Upper lobe of left lung (tissue), 6 donors: Measurements from ENCODE around the gene FBXO3. TPM values are rescaled to one million over a fixed set of nuclear protein-coding genes. Genes with fewer than 3 reads are reported as not detected.

ENCODE experiments used
- ATAC-seq, 2 donors: fragments of 200-7000 bp; cut with Tn5 transposase; one replicate each; pipeline ENCODE4 v1.9.1; 2022; ENCODE audit warnings: mild to moderate bottlenecking in 2 of 2, moderate library complexity in 2 of 2; ENCODE audit not compliant: low FRiP score in 2 of 2
- DNase-seq, 2 donors: peaks; one replicate each; pipeline ENCODE4 v3.0.0-alpha.2; 2019 to 2020
- H3K27ac ChIP-seq, 4 donors: fragments of 200-600 bp; sonication (generic); one replicate each; pipeline ENCODE4 v1.5.1; 2016 to 2019
- H3K27me3 ChIP-seq, 4 donors: fragments of 200-600 bp; sonication (generic); one replicate each; pipeline ENCODE4 v1.5.1; 2017 to 2019
- H3K36me3 ChIP-seq, 4 donors: fragments of 200-600 bp; sonication (generic); one replicate each; pipeline ENCODE4 v1.5.1; 2016 to 2019
- H3K4me1 ChIP-seq, 4 donors: fragments of 200-600 bp; sonication (generic); one replicate each; pipeline ENCODE4 v1.5.1; 2018 to 2019
- H3K4me3 ChIP-seq, 4 donors: fragments of 200-600 bp; sonication (generic); one replicate each; pipeline ENCODE4 v1.5.1; 2017 to 2019; ENCODE audit warnings: mild to moderate bottlenecking in 2 of 4, moderate library complexity in 1 of 4
- H3K9me3 ChIP-seq, 4 donors: fragments of 200-600 bp; sonication (generic); one replicate each; pipeline ENCODE4 v1.5.1; 2018 to 2019
- EP300 ChIP-seq, 4 donors: sonication (generic); formaldehyde crosslinking; IDR thresholded peaks; one replicate each; pipeline ENCODE4 v1.5.1; 2017; ENCODE audit warnings: antibody characterized with exemption in 4 of 4, control low read depth in 2 of 4
- POLR2A ChIP-seq, 4 donors: fragments of 450-650 bp; IDR thresholded peaks; one replicate each; pipeline ENCODE4 v1.5.1; 2016 to 2017; ENCODE audit warnings: antibody characterized with exemption in 4 of 4, mild to moderate bottlenecking in 2 of 4
- POLR2AphosphoS5 ChIP-seq, 2 donors: sonication (generic); formaldehyde crosslinking; IDR thresholded peaks; one replicate each; pipeline ENCODE4 v1.5.1; 2017; ENCODE audit warnings: antibody characterized with exemption in 2 of 2
- WGBS, 2 donors: methylation state at CpG; one replicate each; pipeline ENCODE4 v1.1.5; 2017 to 2018; 5-methylcytosine and 5-hydroxymethylcytosine counted together
- total RNA-seq, 6 donors: library from RNA; depleted of rRNA in 4 of 6; stranded (reverse); fragments of >200 nt in 4 of 6; gene quantifications; one replicate each; pipeline versions ENCODE4 v1.1.0 to v1.2.1, GENCODE V29; 2016 to 2021
- TF ChIP-seq, protein P1 (sequence below), 6 experiments: fragments of 450-650 bp in 4 of 6; fragments of 200-600 bp in 2 of 6; sonication (generic) in 2 of 6; IDR thresholded peaks; one replicate each; pipeline ENCODE4 v1.5.1; 2016 to 2019; ENCODE audit warnings: antibody characterized with exemption in 6 of 6
- donor health status: DM: no; HTN: no; CAD: no; lungs with moderate emphysema.
- donor health status: DM: no; HTN: yes; CAD: no; lungs with severe emphysema.

FBXO3 gene
- total RNA-seq, 6 donors from 2014 or later: 9.9 to 50.8 (median 26.9) TPM

DNA sequence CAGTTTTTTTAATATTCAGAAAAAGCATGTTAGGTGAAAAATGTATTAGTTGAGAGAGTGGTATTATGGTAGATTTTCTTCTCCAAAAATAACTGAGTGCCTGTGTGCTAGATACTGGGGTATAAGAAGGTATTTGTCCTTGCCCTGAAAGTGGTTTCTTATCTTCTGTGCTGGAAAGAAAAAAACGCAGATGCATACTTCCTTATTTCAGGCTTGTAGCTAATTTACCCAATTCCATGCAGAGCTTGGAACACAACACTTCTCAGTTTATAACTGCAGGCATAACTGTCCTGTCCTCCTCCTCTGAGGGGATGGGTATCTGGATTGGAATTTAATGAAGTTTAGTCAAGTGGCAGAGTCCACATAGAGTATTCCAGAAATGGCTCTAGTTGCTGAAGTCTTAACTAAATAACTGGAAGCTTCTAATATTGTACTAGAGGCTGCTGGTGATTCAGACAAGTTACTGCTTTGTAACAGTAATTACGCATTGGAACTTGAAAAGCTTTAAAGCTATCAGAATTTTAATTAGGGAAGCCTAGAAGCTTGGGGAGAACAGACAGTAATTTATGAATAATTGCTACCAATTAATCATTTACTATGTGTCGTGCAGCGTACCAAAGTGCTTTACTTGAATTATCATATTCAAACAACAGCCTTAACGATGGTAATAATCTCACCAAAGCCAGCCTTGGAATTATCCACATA, 61.0 kb downstream of the FBXO3 start:
- Histone ChIP-seq H3K4me1 (peaks cover 18 to 65% (median 45%) of the 10 kb centered on the region in 4 donors), H3K27me3 (no peaks in the 10 kb centered on the region), H3K27ac (peak overlapping the region; percentile 17 to 67 (median 48)), H3K9me3 (no peaks in the 10 kb centered on the region), H3K4me3 (no peak overlapping the region), H3K36me3 (peaks cover 17 to 95% (median 56%) of the 10 kb centered on the region in 4 donors)
- DNase-seq (no peak), ATAC-seq (no peak)
- TF ChIP-seq, protein P1, sequence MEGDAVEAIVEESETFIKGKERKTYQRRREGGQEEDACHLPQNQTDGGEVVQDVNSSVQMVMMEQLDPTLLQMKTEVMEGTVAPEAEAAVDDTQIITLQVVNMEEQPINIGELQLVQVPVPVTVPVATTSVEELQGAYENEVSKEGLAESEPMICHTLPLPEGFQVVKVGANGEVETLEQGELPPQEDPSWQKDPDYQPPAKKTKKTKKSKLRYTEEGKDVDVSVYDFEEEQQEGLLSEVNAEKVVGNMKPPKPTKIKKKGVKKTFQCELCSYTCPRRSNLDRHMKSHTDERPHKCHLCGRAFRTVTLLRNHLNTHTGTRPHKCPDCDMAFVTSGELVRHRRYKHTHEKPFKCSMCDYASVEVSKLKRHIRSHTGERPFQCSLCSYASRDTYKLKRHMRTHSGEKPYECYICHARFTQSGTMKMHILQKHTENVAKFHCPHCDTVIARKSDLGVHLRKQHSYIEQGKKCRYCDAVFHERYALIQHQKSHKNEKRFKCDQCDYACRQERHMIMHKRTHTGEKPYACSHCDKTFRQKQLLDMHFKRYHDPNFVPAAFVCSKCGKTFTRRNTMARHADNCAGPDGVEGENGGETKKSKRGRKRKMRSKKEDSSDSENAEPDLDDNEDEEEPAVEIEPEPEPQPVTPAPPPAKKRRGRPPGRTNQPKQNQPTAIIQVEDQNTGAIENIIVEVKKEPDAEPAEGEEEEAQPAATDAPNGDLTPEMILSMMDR (IDR thresholded peaks at IDR 0.05): no peak
- TF ChIP-seq POLR2AphosphoS5 (IDR thresholded peaks at IDR 0.05) (no peak), POLR2A (IDR thresholded peaks at IDR 0.05) (no peak), EP300 (IDR thresholded peaks at IDR 0.05) (no peak)
- WGBS, 2 donors: 57 to 64% methylated on average over 5 of the region's 5 CpGs

DNA sequence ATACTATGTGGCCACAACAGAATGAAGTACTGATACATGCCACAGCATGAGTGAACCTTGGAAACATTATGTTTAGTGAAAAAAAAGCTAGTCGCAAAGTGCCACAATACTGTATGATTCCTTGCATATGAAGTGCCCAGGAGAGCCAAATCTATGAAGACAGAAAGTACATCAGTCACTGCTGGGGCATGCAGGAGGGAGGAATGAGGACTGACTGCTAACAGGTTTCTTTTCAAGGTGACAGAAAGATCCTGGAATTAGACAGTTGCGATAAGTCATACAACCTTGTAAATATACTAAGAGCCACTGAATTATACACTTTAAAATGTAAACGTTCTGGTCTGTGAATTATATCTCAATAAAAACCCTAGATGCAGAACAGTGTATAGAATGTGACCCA, 61.9 kb downstream of the FBXO3 start:
- TF ChIP-seq, protein P1 (IDR thresholded peaks at IDR 0.05): no peak
- no peak for TF ChIP-seq EP300 (IDR thresholded peaks at IDR 0.05)
- TF ChIP-seq POLR2A (IDR thresholded peaks at IDR 0.05): no peak
- no peak for TF ChIP-seq POLR2AphosphoS5 (IDR thresholded peaks at IDR 0.05)
- no peak for ATAC-seq
- peaks cover 22 to 74% (median 53%) of the 10 kb centered on the region in 4 donors for H3K4me1 ChIP-seq
- H3K27ac ChIP-seq: peak overlapping the region in 1 of 4 donors; percentile 55
- H3K27me3 ChIP-seq: no peaks in the 10 kb centered on the region
- DNase-seq: no peak
- peaks cover 17 to 93% (median 54%) of the 10 kb centered on the region in 4 donors for H3K36me3 ChIP-seq
- no peaks in the 10 kb centered on the region for H3K9me3 ChIP-seq
- H3K4me3 ChIP-seq: no peak overlapping the region
- WGBS, 2 donors: 68 to 79% methylated on average over 3 of the region's 3 CpGs

DNA sequence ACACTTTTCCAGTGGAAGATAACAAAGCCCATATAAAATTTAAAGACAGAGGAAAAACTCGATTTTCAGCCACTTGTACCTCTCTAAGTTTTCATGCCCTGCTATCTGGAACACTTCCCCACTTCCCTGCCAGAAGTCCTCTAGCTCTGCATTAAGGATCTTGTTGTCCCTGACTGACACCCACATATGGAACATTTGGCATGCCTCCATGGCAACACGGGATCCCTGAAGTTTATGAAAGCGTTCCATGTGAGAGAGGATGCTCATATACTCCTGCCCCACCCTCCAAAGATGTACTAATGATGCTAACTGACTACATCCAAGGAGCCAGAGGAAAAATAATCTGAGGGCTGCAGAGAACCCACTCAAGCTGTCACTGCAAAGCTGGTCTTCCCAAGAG, 64.9 kb downstream of the FBXO3 start:
- no peak for ATAC-seq

DNA sequence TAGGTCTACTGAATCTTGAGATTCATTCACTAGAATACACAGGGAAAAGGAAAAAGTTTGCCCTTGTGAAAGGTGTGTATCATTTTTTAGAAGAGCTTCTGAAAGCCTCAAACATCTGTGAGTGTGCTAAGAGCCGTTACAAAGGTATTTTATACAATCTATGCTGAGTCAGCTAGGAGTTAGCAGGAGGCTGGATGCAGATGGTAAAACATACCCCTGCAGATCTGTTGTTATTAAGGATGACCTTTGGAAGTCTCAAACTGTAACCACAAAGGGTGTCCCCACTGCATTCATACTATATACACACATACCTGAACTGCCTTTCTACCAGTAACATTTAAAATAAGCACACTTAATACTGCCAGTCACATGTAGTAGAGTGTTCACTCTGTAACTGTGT, 65.3 kb downstream of the FBXO3 start:
- H3K27ac ChIP-seq: peak overlapping the region in 1 of 4 donors; percentile 63
- DNase-seq (no peak), ATAC-seq (no peak)
- H3K9me3 ChIP-seq: no peaks in the 10 kb centered on the region
- WGBS, 2 donors: 62 to 89% methylated on average over 1 of the region's 1 CpG
- H3K4me1 ChIP-seq: peaks cover 43 to 64% (median 57%) of the 10 kb centered on the region in 4 donors
- H3K27me3 ChIP-seq: no peaks in the 10 kb centered on the region
- H3K36me3 ChIP-seq: peaks cover 9 to 76% (median 40%) of the 10 kb centered on the region in 4 donors
- TF ChIP-seq, protein P1 (IDR thresholded peaks at IDR 0.05): no peak
- TF ChIP-seq POLR2A (IDR thresholded peaks at IDR 0.05) (no peak), EP300 (IDR thresholded peaks at IDR 0.05) (no peak), POLR2AphosphoS5 (IDR thresholded peaks at IDR 0.05) (no peak)
- no peak overlapping the region for H3K4me3 ChIP-seq

More for the DNA sequence above, 64.9 kb downstream of the FBXO3 start:
- peaks cover 38 to 63% (median 55%) of the 10 kb centered on the region in 4 donors for H3K4me1 ChIP-seq
- 51 to 54% methylated on average over 3 of the region's 3 CpGs for WGBS, 2 donors
- no peak overlapping the region for H3K27ac ChIP-seq
- peaks cover 9 to 81% (median 43%) of the 10 kb centered on the region in 4 donors for H3K36me3 ChIP-seq
- no peaks in the 10 kb centered on the region for H3K9me3 ChIP-seq
- H3K4me3 ChIP-seq: no peak overlapping the region
- no peaks in the 10 kb centered on the region for H3K27me3 ChIP-seq
- TF ChIP-seq, protein P1 (IDR thresholded peaks at IDR 0.05): no peak
- TF ChIP-seq POLR2AphosphoS5 (IDR thresholded peaks at IDR 0.05) (no peak), POLR2A (IDR thresholded peaks at IDR 0.05) (no peak), EP300 (IDR thresholded peaks at IDR 0.05) (no peak)
- DNase-seq: no peak
